K562 (cell line): ENCODE measurements around the gene MC1R. TPM values are rescaled to one million over a fixed set of nuclear protein-coding genes. Genes with fewer than 3 reads are reported as not detected.

Experiments used
- BHLHE40 ChIP-seq: IDR thresholded peaks from 2 replicates; pipeline ENCODE4 v1.6.1; 2011; ENCODE audit warnings: low read length, improper control_type of control experiment
- CREM ChIP-seq: IDR thresholded peaks from 2 replicates; pipeline ENCODE4 v1.6.1; 2014; ENCODE audit warnings: antibody characterized with exemption, low read depth
- E2F8 ChIP-seq: fragments of 450-650 bp; IDR thresholded peaks from 2 replicates; pipeline ENCODE4 v1.7.1; 2018; ENCODE audit warnings: mild to moderate bottlenecking, low read depth; ENCODE audit not compliant: partially characterized antibody
- EP400 ChIP-seq: fragments of 450-650 bp; IDR thresholded peaks from 2 replicates; pipeline ENCODE4 v1.6.1; 2017; ENCODE audit warnings: antibody characterized with exemption, mild to moderate bottlenecking, moderate library complexity
- FOXA3 ChIP-seq, 2 experiments: fragments of 450-650 bp in 1 of 2; sonication (generic) in 1 of 2; formaldehyde crosslinking; IDR thresholded peaks in 1 of 2; conservative IDR thresholded peaks in 1 of 2; 2 replicates each; pipeline versions ENCODE4 v1.4.0 to v1.8.0; 2020 to 2022; ENCODE audit warnings: mild to moderate bottlenecking in 2 of 2, missing genetic modification reagents in 1 of 2
- HCFC1 ChIP-seq: IDR thresholded peaks from 2 replicates; pipeline ENCODE4 v1.6.1; 2012; ENCODE audit warnings: low read depth, low read length, improper control_type of control experiment
- NRF1 ChIP-seq, 2 experiments: fragments of 450-650 bp; IDR thresholded peaks in 1 of 2; conservative IDR thresholded peaks in 1 of 2; 2 replicates each; pipeline ENCODE4 v1.6.1; 2014; ENCODE audit warnings: mild to moderate bottlenecking in 2 of 2
- POLR2G ChIP-seq: fragments of 200-400 bp; formaldehyde crosslinking; IDR thresholded peaks from 2 replicates; pipeline ENCODE4 v1.6.1; 2017; ENCODE audit warnings: low read depth, mild to moderate bottlenecking, antibody characterized with exemption, low read length, moderate library complexity
- RBBP5 ChIP-seq: fragments of 200-600 bp; sonication (generic); IDR thresholded peaks from 2 replicates; pipeline ENCODE4 v1.6.1; 2012; ENCODE audit warnings: borderline replicate concordance, mild to moderate bottlenecking, low read length, control low read depth, inconsistent platforms; ENCODE audit not compliant: insufficient read depth, poor library complexity, severe bottlenecking
- RCOR1 ChIP-seq, 2 experiments: IDR thresholded peaks; 2 replicates each; pipeline ENCODE4 v1.6.1; 2012; ENCODE audit warnings: low read depth in 2 of 2, low read length in 2 of 2, borderline replicate concordance in 1 of 2, improper control_type of control experiment in 1 of 2
- TFAP4 ChIP-seq: sonication (generic); formaldehyde crosslinking; IDR thresholded peaks from 2 replicates; pipeline ENCODE4 v1.8.0; 2022; ENCODE audit warnings: missing genetic modification reagents, mild to moderate bottlenecking, moderate library complexity, borderline replicate concordance
- THRAP3 ChIP-seq: fragments of 450-650 bp; IDR thresholded peaks from 2 replicates; pipeline ENCODE4 v1.6.1; 2016; ENCODE audit warnings: mild to moderate bottlenecking, inconsistent platforms, borderline replicate concordance
- USF1 ChIP-seq: sonication (generic); formaldehyde crosslinking; IDR thresholded peaks from 2 replicates; pipeline ENCODE4 v1.9.0; 2022; ENCODE audit warnings: mild to moderate bottlenecking, missing genetic modification reagents
- YY1 ChIP-seq, 3 experiments: IDR thresholded peaks; 2 replicates each; pipeline ENCODE4 v1.6.1; 2011; ENCODE audit warnings: low read length in 2 of 3, mild to moderate bottlenecking in 2 of 3, moderate library complexity in 2 of 3, borderline replicate concordance in 1 of 3, control low read depth in 1 of 3, low read depth in 1 of 3; ENCODE audit not compliant: insufficient read depth in 3 of 3, insufficient replicate concordance in 2 of 3, control insufficient read depth in 1 of 3, insufficient read length in 1 of 3; ENCODE audit errors: extremely low read depth in 1 of 3
- ZNF431 ChIP-seq: sonication (generic); formaldehyde crosslinking; IDR thresholded peaks from 2 replicates; pipeline ENCODE4 v1.8.0; 2022; ENCODE audit warnings: mild to moderate bottlenecking, missing genetic modification reagents
- polyA plus RNA-seq, 8 experiments: library from polyadenylated mRNA; depleted of rRNA in 4 of 8; stranded (reverse) in 5 of 8; unstranded in 3 of 8; fragments of >200 nt; fragmentation: Nextera tagmentation in 2 of 8; fragmentation: Illumina TruSeq in 1 of 8; extraction: Ambion mirVana in 2 of 8; extraction: Trizol in 1 of 8; gene quantifications; 2 replicates each; pipeline versions ENCODE4 v1.2.1 to v1.2.3, GENCODE V29; 2011 to 2014; ENCODE audit warnings: inconsistent platforms in 1 of 8, missing spikeins in 1 of 8
- total RNA-seq, 7 experiments: library from RNA; depleted of rRNA in 6 of 7; stranded (reverse); fragments of >200 nt in 6 of 7; fragmentation: Illumina TruSeq in 2 of 7; extraction: Trizol in 2 of 7; gene quantifications; 2 replicates each; pipeline versions ENCODE4 v1.2.1 to v1.2.3, GENCODE V29; 2011 to 2021; ENCODE audit warnings: low replicate concordance in 1 of 7
- TF ChIP-seq, protein P1 (sequence below), 3 experiments: IDR thresholded peaks in 2 of 3; conservative IDR thresholded peaks in 1 of 3; 2 replicates each; pipeline ENCODE4 v1.5.1; 2011 to 2012; ENCODE audit warnings: low read length in 3 of 3, mild to moderate bottlenecking in 3 of 3, control low read depth in 2 of 3, improper control_type of control experiment in 1 of 3, inconsistent platforms in 1 of 3, low read depth in 1 of 3, mixed read lengths in 1 of 3, moderate library complexity in 1 of 3; ENCODE audit not compliant: insufficient read depth in 2 of 3

MC1R gene
- total and polyA plus RNA-seq, 9 of the 15 experiments (the other 6 are each of a cell fraction or from before 2014, with no cell fraction given) = 0.14 to 5.3 (median 2.5) TPM; not detected in 1

DNA sequence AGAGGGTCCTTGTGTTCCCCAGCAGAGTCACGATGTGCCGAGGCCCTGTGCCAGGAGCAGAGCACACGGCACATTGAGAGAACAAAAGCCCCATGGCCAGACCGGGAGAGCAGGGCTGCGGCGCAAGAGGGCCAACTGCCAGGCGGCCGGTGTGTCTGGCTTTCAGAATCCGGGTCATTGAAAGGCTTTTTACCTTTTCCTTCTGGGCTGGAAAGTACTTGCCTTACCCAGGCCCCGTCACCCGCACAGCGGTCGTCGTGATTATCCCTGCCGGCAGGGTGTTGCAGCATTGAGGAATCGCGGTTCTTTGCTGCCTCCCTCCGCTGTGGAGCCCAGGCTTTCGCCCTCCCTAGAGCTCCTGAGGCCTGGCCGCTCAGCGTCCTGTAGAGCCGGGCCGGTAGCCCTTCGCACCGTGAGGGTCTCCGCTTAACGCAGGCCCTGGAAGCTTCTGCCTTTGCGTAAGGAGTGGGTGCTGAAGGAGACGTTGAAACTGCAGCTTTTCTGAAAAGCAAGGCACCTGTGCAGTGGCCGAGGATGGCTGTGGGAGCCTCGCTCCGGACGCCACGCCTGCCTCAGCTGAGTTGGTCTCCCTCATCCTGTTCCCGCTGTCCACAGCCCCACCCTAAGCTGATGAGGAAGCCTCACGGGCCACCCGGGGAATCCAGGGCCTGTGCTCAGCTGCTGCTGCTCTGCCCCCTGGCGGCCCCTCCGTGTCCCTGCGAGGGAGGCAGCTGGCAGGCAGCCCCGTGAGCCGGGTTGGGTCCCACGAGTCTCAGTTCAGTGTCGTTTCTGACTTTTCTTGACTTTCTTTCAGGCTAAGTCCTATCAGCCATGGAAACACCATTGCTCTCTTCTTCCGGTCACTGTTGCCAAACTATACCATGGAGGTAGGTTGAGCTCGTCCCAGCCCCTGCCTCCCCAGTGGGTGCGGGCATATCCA lies 8.6 kb upstream of the MC1R start (continued):
- TF ChIP-seq TFAP4 (CRISPR knock-in tag) (peak; percentile 96), RCOR1 (IDR thresholded peaks at IDR 0.05; ENCODE audit: borderline replicate concordance in 1 of 2, low read depth in 2 of 2, low read length in 2 of 2) (peak in 1 of 2 experiments; percentile 65; a peak in 2 of 4 replicates), RBBP5 (no peak), E2F8 (peak; percentile 36), EP400 (no peak), BHLHE40 (peak; percentile 68), CREM (peak; percentile 46), HCFC1 (peak; percentile 31; the same call in 1 of the 2 replicates), POLR2G (0 out of 2 replicates have a peak, but pooled peaks have one; percentile 22), USF1 (CRISPR knock-in tag) (0 out of 2 replicates have a peak, but pooled peaks have one; percentile 19), THRAP3 (no peak), YY1 (IDR thresholded peaks at IDR 0.05; ENCODE audit: borderline replicate concordance in 1 of 3, control insufficient read depth in 1 of 3, extremely low read depth in 1 of 3, insufficient read depth in 3 of 3, insufficient read length in 1 of 3, insufficient replicate concordance in 2 of 3, low read depth in 1 of 3, low read length in 2 of 3) (peak in 1 of 3 experiments; percentile 14), NRF1 (conservative IDR thresholded peaks at IDR 0.05 in 1 of 2, IDR thresholded peaks at IDR 0.05 in 1 of 2) (0 out of 4 replicates have a peak, but pooled peaks of 1 of the 2 experiments have one; percentile 11), FOXA3 (CRISPR knock-in tag; conservative IDR thresholded peaks at IDR 0.05 in 1 of 2, IDR thresholded peaks at IDR 0.05 in 1 of 2) (no peak; a peak in 1 of 4 replicates), ZNF431 (CRISPR knock-in tag) (no peak)
- TF ChIP-seq, protein P1, sequence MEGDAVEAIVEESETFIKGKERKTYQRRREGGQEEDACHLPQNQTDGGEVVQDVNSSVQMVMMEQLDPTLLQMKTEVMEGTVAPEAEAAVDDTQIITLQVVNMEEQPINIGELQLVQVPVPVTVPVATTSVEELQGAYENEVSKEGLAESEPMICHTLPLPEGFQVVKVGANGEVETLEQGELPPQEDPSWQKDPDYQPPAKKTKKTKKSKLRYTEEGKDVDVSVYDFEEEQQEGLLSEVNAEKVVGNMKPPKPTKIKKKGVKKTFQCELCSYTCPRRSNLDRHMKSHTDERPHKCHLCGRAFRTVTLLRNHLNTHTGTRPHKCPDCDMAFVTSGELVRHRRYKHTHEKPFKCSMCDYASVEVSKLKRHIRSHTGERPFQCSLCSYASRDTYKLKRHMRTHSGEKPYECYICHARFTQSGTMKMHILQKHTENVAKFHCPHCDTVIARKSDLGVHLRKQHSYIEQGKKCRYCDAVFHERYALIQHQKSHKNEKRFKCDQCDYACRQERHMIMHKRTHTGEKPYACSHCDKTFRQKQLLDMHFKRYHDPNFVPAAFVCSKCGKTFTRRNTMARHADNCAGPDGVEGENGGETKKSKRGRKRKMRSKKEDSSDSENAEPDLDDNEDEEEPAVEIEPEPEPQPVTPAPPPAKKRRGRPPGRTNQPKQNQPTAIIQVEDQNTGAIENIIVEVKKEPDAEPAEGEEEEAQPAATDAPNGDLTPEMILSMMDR (IDR thresholded peaks at IDR 0.05 in 2 of 3, conservative IDR thresholded peaks at IDR 0.05 in 1 of 3; ENCODE audit: insufficient read depth in 2 of 3, low read depth in 1 of 3, low read length in 3 of 3) = peak; percentile 80 to 96 (median 84)
